Suppressor macrophage treated with lipopolysaccharide for 4 hours (primary cell): ENCODE data around the gene NFATC1.
A peak's percentile ranks its signal among the peaks of the same experiment; 100 is the strongest.
"Not testable (repeated sequence)": the region's sequence is repeated elsewhere in the genome, so short reads cannot be mapped to it uniquely, and the experiment has no call there.

Experiments used
- DNase-seq: peaks from one replicate; pipeline ENCODE4 v3.0.0-alpha.2; 2020

Gene NFATC1

DNA sequence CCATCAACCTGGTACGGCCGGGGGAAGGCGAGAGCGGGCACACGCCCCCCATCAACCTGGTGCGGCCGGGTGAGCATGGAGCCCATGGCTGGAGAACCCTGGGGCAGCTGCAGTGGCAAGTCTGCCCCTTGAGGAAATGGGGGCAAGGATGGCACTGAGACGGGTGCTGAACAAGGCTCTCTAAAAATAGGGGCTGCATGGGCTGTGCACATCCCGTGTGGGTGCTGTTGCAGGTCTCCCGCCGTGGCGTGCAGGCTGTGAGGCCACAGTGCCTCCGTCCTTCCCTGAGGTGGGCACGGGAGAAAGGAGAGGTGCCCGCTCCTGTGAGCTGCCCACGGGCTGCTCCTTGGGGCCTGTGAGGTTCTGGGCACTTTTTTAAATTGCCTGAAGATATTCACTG lies 99.2 kb downstream of the NFATC1 start:
- DNase-seq: no peak

DNA sequence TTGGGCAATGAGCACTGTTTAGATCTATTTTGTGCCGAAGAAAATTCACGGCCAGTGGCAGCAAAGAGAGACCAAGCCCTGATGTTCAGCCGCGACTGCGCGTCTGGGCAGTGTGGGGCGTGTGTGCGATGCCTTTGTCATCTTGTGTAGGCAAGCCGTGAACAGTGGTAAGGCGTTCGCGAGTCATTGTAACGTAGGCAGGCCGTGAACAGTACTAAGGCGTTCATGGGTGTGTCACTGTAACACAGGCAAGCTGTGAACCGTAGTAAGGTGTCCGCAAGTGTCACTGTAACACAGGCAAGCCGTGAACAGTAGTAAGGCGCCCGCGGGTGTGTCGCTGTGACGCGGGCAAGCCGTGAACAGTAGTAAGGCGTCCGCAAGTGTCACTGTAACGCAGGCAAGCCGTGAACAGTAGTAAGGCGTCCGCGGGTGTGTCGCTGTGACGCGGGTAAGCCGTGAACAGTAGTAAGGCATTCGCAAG lies 99.9 kb downstream of the NFATC1 start:
- no peak for DNase-seq

DNA sequence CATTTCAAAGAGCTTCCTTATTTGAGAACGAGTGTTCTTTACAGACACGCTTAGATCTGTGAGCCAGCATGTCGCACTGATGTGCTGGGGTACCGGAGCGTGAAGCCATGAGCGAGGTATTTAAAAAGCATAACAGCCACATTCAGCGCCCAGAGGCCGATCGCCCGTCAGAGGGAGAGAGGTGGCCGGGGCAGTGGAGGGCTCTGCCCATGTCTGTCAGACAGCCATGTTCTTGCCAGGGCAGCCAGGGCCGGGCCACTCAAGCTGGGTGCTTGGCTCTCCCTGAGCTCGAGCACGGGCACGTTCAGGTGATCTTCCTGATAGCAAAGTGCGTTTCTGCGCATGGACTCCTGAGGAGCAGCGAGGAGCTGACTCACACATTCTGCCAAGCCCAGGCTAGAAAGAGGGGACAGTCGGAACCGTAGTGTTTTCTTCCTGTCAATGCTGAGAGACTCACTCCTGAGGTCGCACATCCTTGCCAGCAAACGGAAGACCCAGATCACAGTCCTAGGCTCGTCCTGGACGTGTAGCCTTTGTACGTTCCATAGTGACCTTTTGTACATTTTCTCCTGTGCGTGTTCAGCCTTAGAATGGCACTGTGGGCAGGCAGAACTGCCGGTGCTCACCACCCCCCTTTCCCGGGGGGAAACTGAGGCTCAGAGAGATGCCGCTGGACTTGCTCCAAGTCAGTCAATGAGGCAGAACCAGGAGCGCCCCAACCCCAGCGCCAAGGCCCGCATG lies 100.7 kb downstream of the NFATC1 start:
- DNase-seq: no peak

DNA sequence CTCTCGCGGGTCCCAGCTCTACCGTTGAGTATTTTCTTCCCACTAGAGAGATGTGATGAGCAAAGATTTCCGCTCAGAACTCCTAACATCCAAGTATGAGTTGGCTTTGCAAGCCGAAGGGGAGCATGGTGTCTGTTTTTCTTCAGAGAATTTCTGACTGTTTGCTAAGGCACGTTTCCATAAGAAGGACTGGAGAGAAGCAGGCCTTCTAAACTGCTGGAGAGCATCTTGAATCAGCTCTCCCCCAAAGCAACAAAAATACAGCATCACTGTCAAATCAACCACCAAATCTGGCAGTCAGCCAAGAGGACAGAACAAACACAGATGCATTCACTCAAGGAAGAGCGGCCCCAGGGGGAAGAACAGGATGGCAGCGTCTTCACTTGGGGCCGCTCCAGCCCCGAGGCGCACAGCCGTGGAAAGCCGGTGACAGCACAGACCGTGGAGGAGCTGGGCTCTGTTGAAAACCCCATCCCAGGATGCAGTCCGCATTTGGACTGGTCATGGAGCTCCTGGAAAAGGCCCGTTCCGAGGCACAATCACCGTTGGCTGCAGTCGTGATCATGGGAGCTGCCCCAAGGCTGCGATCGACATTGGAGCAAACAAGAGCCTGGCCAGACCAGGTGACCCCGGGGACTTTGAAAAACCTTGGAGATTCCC lies 101.4 kb downstream of the NFATC1 start:
- no peak for DNase-seq

DNA sequence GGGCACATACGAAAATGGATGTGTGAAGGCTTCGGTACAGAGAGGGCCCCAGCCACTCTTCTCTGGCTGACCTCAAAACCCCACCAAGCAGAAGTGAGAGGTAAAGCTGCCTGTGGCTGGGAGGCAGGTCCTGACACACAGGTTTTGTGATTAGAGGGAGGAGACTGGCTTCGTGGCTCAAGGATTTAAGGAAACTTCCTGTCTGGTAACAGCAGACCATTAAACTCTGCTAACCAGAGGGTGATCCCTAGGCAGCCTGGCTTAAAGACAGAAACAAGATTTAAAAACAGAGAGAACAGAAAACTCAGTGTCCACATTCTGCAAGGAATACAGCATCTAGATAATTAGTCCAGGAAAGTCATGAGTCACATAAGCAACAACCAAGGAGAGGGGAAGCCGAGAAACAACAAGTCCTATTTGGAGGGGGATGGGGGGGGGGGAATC lies 101.9 kb downstream of the NFATC1 start:
- no peak for DNase-seq

DNA sequence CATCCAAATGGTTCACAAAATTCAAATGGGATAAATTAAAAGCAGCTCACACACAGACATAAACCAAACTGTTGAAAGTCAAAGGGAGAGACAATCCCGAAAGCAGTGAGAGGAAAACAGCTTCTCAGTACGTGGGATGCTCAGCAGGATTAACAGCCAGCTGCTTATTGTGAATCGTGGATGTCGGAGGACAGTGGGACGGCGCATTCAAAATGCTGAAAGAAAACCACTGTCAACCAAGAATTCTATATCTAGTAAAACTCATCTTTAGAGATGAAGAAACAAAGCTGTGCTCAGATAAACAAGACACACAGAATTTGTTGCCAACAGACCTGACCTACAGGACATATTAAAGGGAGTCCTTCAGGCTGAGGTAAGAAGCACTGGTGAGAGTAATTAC lies 102.9 kb downstream of the NFATC1 start:
- no peak for DNase-seq

DNA sequence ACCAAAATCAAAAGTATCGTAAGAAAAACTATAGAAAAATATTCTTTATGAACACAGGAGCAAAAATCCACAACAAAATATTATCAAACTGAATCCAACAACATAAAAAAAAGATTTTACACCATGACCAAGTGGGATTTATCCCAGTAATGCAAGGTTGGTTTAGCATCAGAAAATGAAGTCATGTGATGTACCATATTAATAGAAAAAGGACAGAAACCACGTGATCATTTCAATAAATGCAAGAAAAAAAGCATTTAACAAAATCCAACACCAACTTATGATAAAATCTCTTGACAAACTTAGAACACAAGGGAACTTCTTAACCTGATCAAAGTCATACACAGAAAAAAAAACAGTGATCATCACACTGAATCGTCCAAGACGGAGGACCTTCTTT lies 105.3 kb downstream of the NFATC1 start:
- DNase-seq: no peak

DNA sequence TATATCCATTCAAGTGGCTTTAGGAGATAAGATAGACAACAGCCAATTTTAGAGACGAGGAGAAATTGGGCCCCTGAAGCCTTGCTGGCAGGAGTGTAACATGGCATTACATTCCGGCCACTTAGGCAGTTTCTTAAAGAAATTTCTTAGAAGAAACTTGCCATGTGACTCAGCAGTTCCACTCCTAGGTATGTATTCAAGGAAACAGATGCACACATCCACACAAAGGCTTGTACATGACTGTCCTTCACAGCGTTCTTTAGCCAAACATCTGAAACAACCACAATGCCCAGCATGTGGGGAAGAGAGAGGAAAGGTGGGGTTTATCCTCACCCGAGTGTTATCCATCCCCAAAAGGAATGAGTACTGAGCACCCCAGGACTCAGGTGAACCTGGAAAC lies 107.1 kb downstream of the NFATC1 start:
- no peak for DNase-seq

DNA sequence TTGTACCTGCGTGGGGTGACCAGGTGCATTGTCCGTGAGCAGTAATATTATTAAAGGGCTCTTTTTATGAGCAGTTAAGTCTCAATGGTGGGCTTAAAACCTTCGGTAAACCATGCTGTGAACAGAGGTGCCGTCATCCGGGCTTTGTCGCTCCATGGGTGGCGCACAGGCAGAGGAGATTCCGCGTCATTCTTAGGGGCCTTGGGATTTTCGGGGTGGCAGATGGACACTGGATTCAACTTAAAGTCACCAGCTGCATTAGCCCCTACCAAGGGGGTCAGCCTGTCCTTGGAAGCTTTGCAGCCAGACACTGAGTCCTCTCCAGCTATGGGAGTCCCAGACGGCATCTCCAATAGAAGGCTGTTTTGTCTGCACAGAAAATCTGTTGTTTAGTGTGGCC lies 107.7 kb downstream of the NFATC1 start:
- DNase-seq: no peak

DNA sequence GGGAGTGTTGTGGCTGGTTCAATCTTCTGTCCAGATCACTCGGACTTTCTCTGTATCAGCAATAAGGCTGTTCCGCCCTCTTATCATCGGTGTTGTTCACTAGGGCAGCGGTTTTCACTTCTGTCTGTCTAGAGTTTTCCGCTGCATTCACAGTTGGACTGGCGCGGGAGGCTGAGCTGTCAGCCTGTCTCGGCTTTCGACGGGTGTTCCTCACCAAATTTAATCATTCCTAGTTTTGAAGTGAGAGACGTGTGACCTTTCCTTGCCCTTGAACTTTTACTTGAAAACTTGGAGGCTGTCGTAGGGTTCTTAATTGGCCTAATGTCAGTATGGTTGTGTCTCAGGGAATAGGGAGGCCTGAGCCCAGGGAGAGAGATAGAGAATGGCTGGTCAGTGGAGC lies 108.3 kb downstream of the NFATC1 start:
- no peak for DNase-seq

DNA sequence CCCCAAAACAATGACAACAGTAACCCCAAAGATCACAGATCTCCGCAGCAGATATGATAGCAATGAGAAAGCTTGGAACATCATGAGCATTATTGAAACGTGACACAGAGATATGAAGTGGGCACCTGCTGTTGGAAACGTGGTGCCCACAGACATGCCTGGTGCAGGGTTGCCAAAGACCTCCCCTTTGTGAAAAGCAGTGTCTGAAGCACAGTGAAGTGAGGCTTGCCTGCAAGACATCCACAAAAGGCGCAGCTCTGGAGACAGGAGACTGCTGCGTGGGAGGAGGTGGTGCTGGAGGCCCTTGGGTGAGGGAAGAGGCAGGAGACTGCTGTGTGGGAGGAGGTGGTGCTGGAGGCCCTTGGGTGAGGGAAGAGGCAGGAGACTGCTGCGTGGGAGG lies 108.8 kb downstream of the NFATC1 start:
- DNase-seq: not testable (repeated sequence)

DNA sequence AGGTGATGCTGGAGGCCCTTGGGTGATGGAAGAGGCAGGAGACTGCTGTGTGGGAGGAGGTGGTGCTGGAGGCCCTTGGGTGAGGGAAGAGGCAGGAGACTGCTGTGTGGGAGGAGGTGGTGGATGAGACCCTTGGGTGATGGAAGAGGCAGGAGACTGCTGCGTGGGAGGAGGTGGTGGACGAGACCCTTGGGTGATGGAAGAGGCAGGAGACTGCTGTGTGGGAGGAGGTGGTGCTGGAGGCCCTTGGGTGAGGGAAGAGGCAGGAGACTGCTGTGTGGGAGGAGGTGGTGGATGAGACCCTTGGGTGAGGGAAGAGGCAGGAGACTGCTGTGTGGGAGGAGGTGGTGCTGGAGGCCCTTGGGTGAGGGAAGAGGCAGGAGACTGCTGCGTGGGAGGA lies 109.7 kb downstream of the NFATC1 start:
- not testable (repeated sequence) for DNase-seq

DNA sequence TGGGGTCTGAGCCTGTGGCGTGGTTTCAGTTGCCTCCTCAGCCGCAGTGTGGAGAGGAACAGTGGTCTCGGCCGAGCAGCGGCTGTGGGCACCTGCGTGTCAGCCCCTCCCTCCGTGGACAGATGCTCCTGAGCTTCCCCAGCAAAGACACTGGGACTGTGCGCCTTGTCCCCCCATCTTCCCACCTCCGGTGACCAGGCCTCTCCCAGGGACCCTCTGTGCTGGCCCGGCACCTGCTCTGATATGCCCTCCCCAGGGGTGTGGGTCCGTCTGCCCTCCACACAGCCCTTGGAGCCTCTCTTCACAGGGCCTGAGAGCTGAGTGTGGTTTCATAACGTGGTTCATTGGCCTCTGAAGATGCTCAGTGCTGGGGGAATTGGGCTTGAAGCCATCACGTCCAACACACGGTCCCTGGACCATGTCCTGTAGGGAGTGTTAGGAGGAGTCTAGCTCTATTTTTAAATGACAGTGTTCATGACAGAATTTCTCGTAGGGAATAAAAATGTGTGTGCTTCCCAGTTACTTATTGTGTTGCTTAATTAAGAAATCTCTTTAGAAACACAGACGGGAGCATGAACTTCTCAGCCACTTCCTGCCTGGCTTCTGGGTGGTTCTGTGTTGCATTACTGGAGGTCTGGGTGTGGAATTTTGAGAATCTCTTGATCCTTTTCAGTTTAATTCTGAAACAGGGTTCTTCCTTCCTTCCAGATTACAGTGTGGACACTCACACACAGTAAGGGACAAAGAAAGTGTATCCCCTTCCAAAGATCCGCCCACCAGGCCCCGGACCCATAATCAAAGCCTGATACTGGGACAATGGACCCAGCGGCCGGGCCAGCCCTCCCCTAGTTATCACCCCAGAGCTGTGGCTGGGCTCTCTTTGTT lies 110.7 kb downstream of the NFATC1 start:
- DNase-seq: peak; percentile 35

DNA sequence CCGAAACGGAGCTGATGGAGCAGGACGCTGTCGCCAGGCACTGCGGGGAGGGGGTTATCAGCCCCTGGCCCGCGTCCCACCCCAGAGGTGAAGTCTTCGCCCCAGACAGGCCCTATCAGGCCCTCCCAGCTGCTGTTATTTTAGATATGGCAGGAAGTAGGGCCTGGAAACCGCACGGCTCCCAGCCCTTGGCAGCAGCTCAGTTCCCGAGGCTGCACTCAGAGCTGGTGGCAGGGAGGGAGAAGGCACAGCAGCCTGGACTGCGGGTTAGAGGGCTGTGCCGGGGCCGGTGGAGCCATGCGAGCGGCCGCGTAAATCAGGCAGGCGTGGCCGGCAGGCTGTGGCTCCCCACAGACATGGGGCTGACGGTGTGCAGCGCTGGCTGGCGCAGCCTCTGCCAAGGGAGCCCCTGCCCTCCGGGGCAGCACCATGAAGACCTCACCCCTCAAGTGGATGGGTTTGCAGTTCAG lies 111.4 kb downstream of the NFATC1 start:
- peak; percentile 18 for DNase-seq

DNA sequence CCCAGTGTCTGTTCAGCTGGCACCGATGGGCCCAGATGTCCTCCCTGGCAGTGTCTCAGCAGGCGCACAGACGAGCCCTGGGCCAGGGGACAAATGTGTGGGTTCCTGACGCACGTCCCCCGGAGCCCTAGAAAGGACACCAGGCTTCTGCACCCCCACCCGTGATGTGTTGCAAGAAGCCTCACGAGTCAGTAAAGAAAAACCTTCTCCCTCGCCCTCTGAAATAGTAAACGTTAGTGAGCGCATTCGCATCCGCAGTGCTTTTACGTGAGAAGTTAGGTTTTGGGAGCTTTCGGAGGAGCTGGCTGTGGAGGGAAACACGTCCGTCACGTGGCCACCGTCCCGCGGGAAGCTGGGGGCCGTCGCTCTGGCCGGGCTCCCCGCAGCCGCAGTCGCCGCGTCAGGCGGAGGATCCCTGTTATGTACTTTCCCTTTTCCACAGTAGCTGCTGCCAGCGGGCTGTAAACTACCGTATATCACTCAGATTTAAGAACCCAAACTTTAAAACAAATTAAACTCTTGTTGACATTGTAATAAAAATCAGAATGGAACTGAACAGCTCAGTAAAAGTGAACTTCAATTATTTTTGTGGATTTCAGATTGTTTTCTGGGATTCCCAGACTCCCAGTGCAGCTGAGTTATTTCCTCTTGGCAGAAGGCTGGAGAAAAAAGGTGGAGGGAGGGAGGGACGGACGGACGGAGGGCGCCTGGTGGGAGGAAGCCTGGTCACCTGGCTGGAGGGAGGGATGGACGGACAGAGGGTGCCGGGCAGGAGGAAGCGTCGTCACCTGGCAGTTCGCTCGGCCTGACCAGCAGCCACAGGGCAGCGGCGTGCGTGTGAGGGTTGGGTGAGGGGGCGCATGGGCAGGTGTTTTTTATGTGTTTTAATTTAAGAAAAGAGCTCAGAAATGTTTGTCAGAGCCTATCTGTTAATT lies 112.1 kb downstream of the NFATC1 start:
- DNase-seq: peak; percentile 69

DNA sequence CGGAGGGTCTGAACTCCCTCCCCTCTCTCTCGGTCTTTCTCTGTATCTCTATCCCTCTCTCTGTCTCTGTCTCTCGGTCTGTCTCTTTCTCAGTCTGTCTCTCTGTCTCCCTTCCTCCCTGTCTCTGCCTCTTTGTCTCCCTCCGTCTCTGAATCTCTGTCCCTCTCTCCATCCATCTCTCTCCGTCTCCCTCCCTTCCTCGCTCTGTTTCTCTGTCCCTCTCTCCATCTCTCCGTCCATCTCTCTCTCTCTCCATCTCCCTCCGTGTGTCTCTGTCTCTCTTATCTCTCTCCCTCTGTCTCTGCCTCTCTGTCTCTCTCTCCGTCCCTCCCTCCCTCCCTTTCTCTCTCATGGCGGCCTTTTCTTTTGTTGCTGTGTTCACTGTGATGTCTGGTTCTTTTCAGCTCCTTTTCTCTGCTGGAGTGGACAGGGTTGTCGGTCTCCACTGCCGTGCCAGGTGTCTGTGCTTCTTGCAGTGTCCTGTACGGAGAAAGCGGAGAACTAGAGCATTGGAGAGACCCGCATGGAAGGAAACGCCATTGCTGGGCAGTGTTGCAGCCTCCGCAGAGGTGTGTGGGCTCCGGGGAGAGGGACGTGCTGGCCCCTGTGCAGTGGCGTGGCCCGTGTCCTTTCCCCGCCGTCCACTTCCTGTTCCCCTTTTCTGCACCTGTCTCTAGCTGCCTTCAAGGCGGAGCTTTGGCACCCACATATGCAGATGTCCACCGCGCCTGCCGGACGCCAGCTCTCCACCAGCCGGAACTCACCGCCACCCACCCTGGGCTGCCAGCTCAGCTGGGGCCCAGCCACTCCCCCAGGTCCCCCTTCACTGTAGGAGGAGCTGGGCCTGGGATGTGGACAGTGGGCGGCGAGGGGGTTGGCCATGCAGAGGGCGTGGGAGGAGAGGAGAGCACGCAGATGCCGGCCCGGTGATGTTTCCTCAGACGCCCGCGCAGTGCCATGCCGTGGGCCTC lies 113.1 kb downstream of the NFATC1 start:
- no peak for DNase-seq

DNA sequence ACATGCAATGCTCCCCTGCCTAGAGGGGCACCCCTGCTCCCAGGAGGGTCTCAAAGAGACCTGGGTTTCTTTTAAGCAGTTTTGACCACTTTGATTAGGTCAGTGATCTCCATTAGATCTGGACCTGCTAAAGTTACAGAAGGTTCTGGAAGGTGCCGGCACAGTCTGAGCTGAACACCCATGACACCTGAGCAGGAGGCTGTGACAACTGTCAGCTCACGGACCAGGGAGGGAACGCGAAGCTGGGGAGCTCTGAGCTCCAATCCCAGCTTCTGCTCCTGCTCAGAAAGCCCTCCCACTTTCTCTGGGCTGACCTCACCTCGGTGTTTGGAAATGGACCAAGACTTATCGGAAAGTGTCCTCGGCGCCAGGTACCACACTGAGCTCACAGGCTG lies 113.8 kb downstream of the NFATC1 start:
- DNase-seq: no peak

DNA sequence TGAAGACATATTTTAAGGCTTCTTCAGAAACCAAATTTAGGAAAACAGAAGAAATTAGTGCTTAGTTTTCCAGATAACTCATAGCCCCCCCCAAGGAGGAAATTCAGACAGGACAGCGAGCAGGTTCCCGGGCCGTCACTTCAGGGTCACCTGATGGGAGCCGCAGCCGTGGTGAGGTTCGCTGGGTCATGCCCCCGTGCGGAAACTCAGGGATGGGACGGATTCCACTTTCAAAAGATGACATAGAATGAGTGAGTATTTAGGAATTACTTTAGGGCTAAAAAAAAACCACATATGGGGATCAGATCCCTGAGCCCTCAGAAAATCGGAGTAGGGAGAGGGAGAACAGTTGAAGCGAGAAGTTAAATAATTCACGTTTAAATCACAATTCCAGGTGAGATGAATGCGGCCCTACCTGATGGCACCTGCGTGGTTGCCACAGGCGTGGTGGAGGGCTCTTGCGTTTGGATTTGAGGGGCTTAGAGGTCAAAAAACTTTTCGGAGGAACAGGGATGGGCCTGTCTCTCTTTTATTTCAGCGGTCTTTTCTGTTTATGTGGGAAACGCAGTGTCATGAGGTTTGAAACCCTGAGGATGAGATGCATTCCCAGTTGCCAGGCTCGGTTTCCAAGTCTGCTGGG lies 114.4 kb downstream of the NFATC1 start:
- no peak for DNase-seq

DNA sequence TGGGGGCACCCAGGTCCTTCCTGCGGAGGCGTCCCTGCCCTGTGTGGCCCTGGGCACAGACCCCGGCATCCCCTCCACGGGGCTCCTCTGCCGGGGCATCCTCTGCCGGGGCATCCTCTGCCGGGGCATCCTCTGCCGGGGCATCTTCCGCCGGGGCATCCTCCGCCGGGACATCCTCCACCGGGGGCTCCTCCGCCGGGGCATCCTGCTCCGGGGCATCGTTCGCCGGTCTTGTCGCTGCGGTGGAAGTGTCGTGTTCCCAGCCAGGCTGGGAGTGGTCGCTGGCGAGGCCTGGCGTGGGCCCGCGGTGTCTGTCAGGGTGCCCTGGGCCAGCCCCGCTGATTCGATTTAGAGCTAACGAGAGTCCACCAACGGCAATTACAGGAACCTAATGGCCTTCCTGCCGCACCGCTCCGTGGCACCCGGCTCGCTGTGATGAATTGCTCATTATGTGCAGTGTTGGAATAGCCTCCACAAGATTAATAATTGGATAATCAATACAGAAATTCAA lies 115.1 kb downstream of the NFATC1 start:
- no peak for DNase-seq

DNA sequence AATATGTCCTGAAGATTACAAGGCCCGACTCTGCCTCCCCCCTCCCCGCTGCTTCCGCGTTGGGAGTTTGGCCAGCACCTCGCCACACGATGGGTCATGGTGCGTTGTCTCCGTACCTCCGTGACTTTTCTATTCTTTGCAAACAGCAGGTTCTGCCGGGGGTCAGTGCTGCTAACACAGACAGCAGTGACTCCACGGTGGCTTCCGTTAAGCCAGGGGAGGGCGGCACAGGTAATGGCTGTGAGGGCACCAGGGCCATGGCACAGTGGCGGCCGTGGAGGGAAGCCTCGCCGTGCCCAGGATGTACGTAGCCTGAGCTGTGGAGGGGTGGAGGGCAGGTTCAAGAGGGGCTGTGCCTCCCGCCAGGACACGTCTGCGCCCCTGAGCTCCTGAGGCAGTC lies 115.5 kb downstream of the NFATC1 start:
- DNase-seq: no peak
